ENCODE measurements around the gene TFIP11. TPM values are rescaled to one million over a fixed set of nuclear protein-coding genes. Genes with fewer than 3 reads are reported as not detected.
A peak's percentile ranks its signal among the peaks of the same experiment; 100 is the strongest.

Gene TFIP11
- total and polyA plus RNA-seq, 2 of the 8 experiments (the other 6 are each of a cell fraction or from before 2014, with no cell fraction given), result 18.1 to 28.3 TPM

GRCh38 chr22:26471522-26471921 is 40.8 kb downstream of the TFIP11 start:
- Histone ChIP-seq H3K27me3 (replicated peaks in 1 of 4; ENCODE audit: control insufficient read depth in 3 of 4, extremely low read depth in 1 of 4, insufficient read depth in 3 of 4, low read length in 3 of 4) (no peaks in the 10 kb centered on the region), H4K91ac (replicated peaks; ENCODE audit: insufficient read length, low read length) (no peak overlapping the region), H3K56ac (replicated peaks; ENCODE audit: insufficient read length, low read depth, low read length) (no peak overlapping the region), H3K9me3 (ENCODE audit: insufficient read depth in 2 of 2, low read depth in 1 of 2, low read length in 1 of 2) (no peaks in the 10 kb centered on the region), H3K79me2 (ENCODE audit: control insufficient read depth in 1 of 2, insufficient read depth in 2 of 2, low read length in 2 of 2) (no peaks in the 10 kb centered on the region), H3K27ac (ENCODE audit: low read depth, low read length) (no peak overlapping the region), H4K8ac (ENCODE audit: extremely low read depth, insufficient read depth, low read length) (no peak overlapping the region), H2BK12ac (ENCODE audit: low read depth, low read length) (no peak overlapping the region), H2AK5ac (ENCODE audit: low read depth, low read length) (no peak overlapping the region), H2BK15ac (ENCODE audit: low read length) (no peak overlapping the region), H3K4me1 (replicated peaks in 1 of 4; ENCODE audit: control insufficient read depth in 3 of 4, insufficient read depth in 4 of 4, low read length in 3 of 4) (no peaks in the 10 kb centered on the region), H2AFZ (ENCODE audit: low read length) (no peak overlapping the region), H2BK20ac (ENCODE audit: low read length) (no peak overlapping the region), H3K4me2 (ENCODE audit: insufficient read depth in 1 of 2, low read depth in 2 of 2, low read length in 2 of 2) (no peak overlapping the region), H2BK120ac (replicated peaks; ENCODE audit: low read depth, low read length) (no peak overlapping the region), H3K79me1 (ENCODE audit: low read depth, low read length) (no peaks in the 10 kb centered on the region), H3K23ac (ENCODE audit: insufficient read length) (no peak overlapping the region), H3K14ac (ENCODE audit: insufficient read length) (no peak overlapping the region), H3K4ac (replicated peaks; ENCODE audit: insufficient read length, low read depth, low read length) (no peak overlapping the region), H4K20me1 (replicated peaks in 1 of 2; ENCODE audit: control insufficient read depth in 1 of 2, insufficient read depth in 2 of 2, low read length in 2 of 2) (peaks cover 0 to 2% of the 10 kb centered on the region in 2 experiments), H3K9ac (replicated peaks in 1 of 4; ENCODE audit: extremely low read depth in 1 of 4, low read depth in 3 of 4, low read length in 3 of 4) (no peak overlapping the region), H2BK5ac (ENCODE audit: low read depth, low read length) (no peak overlapping the region), H3K18ac (ENCODE audit: extremely low read depth, low read length) (no peak overlapping the region), H4K5ac (ENCODE audit: insufficient read length, low read depth, low read length) (no peak overlapping the region), H3K4me3 (ENCODE audit: extremely low read depth in 1 of 4, insufficient read depth in 2 of 4, low read depth in 3 of 4, low read length in 4 of 4) (no peak overlapping the region), H3K23me2 (ENCODE audit: low read depth, low read length) (no peaks in the 10 kb centered on the region; the same call in 1 of the 2 replicates), H3K36me3 (ENCODE audit: control insufficient read depth in 2 of 4, insufficient read depth in 4 of 4, low read length in 3 of 4) (peaks cover 21 to 67% (median 52%) of the 10 kb centered on the region in 4 experiments)
- ChIA-PET POLR2A (ENCODE audit: partially characterized antibody) (interaction anchor here (2.7 kb wide), 1 partner anchor 11 kb away, joined by 9 read pairs; the partner anchor contains the start of genes HPS4 and SRRD), CTCF (ENCODE audit: partially characterized antibody) (interaction anchor here (1.3 to 2.4 kb wide), 3 partner anchors 9 to 31 kb away, joined by 3 to 8 read pairs (median 7); no protein-coding TSS in a partner anchor)
- DNase-seq (ENCODE audit: low read depth in 1 of 2, low spot score in 2 of 2), result peak in 1 of 2 experiments; percentile 29
- FAIRE-seq, result no peak
- no peak for TF ChIP-seq RXRA (IDR thresholded peaks at IDR 0.05; ENCODE audit: insufficient read depth, low read depth, low read length)
- TF ChIP-seq RFX5 (IDR thresholded peaks at IDR 0.05; ENCODE audit: borderline replicate concordance, low read depth, low read length), result no peak
- TF ChIP-seq CHD2 (IDR thresholded peaks at IDR 0.05; ENCODE audit: low read length), result no peak
- no peak for TF ChIP-seq YY1 (IDR thresholded peaks at IDR 0.05; ENCODE audit: low read depth, low read length)
- no peak for TF ChIP-seq GABPA (IDR thresholded peaks at IDR 0.05; ENCODE audit: borderline replicate concordance, insufficient read depth, low read length)
- no peak for TF ChIP-seq MAFK (IDR thresholded peaks at IDR 0.05; ENCODE audit: low read depth, low read length)
- no peak for TF ChIP-seq JUND (IDR thresholded peaks at IDR 0.05; ENCODE audit: low read length)
- TF ChIP-seq USF2 (IDR thresholded peaks at IDR 0.05; ENCODE audit: low read length), result no peak
- TF ChIP-seq GTF2F1 (IDR thresholded peaks at IDR 0.05; ENCODE audit: borderline replicate concordance, low read depth, low read length), result no peak
- TF ChIP-seq BACH1 (IDR thresholded peaks at IDR 0.05; ENCODE audit: low read length), result no peak
- TF ChIP-seq PHF8 (conservative IDR thresholded peaks at IDR 0.05; ENCODE audit: low read depth, low read length), result no peak
- WGBS, 2 experiments (ENCODE audit: extremely low coverage in 1 of 2, insufficient coverage in 1 of 2, insufficient read length in 1 of 2, insufficient replicate concordance in 2 of 2, low coverage in 1 of 2, low lambda C conversion rate in 2 of 2, missing lambda C conversion rate in 1 of 2), result 90% methylated on average over 5 of the region's 5 CpGs; no CpG with 5 or more reads in 1 of the 2 experiments
